HepG2 (cell line): Measurements from ENCODE around the gene ANXA6. TPM values are rescaled to one million over a fixed set of nuclear protein-coding genes. Genes with fewer than 3 reads are reported as not detected.

Experiments used
- EZH2 ChIP-seq: conservative IDR thresholded peaks from 2 replicates; pipeline ENCODE4 v1.6.1; 2012; ENCODE audit warnings: mild to moderate bottlenecking, low read depth, low read length, moderate library complexity
- HDAC1 ChIP-seq: sonication (generic); formaldehyde crosslinking; IDR thresholded peaks from 2 replicates; pipeline ENCODE4 v1.5.1; 2020; ENCODE audit warnings: mild to moderate bottlenecking, missing genetic modification reagents
- KLF9 ChIP-seq: IDR thresholded peaks from 2 replicates; pipeline ENCODE4 v1.6.1; 2016; ENCODE audit warnings: low read depth
- LCORL ChIP-seq, 2 experiments: fragments of 450-650 bp in 1 of 2; sonication (generic) in 1 of 2; formaldehyde crosslinking in 1 of 2; IDR thresholded peaks; 2 replicates each; pipeline versions ENCODE4 v1.5.0 to v1.6.1; 2017 to 2020; ENCODE audit warnings: antibody characterized with exemption in 1 of 2, missing genetic modification reagents in 1 of 2
- NR2C2 ChIP-seq: sonication (generic); formaldehyde crosslinking; IDR thresholded peaks from 2 replicates; pipeline ENCODE4 v1.4.0; 2020; ENCODE audit warnings: missing genetic modification reagents, mild to moderate bottlenecking, moderate library complexity, borderline replicate concordance
- SIN3A ChIP-seq: IDR thresholded peaks from 2 replicates; pipeline ENCODE4 v1.6.1; 2011; ENCODE audit warnings: low read depth, mild to moderate bottlenecking, control low read depth, low read length, borderline replicate concordance
- THAP11 ChIP-seq: IDR thresholded peaks from 2 replicates; pipeline ENCODE4 v1.6.1; 2016; ENCODE audit warnings: missing biosample characterization, missing genetic modification reagents
- ZKSCAN5 ChIP-seq: sonication (generic); formaldehyde crosslinking; IDR thresholded peaks from 2 replicates; pipeline ENCODE4 v1.5.1; 2020; ENCODE audit warnings: mild to moderate bottlenecking, missing genetic modification reagents
- ZNF124 ChIP-seq: sonication (generic); formaldehyde crosslinking; IDR thresholded peaks from 2 replicates; pipeline ENCODE4 v1.4.0; 2020; ENCODE audit warnings: missing genetic modification reagents
- ZNF296 ChIP-seq: sonication (generic); formaldehyde crosslinking; conservative IDR thresholded peaks from 2 replicates; pipeline ENCODE4 v1.5.0; 2020; ENCODE audit warnings: mild to moderate bottlenecking, missing genetic modification reagents
- ZNF605 ChIP-seq: sonication (generic); formaldehyde crosslinking; IDR thresholded peaks from 2 replicates; pipeline ENCODE4 v1.8.0; 2022; ENCODE audit warnings: mild to moderate bottlenecking, missing genetic modification reagents
- ZNF609 ChIP-seq: sonication (generic); formaldehyde crosslinking; IDR thresholded peaks from 2 replicates; pipeline ENCODE4 v1.4.0; 2020; ENCODE audit warnings: mild to moderate bottlenecking, missing genetic modification reagents, borderline replicate concordance
- ZNF790 ChIP-seq: sonication (generic); formaldehyde crosslinking; IDR thresholded peaks from 2 replicates; pipeline ENCODE4 v1.8.0; 2022; ENCODE audit warnings: missing genetic modification reagents, mild to moderate bottlenecking, borderline replicate concordance
- ZSCAN9 ChIP-seq: IDR thresholded peaks from 2 replicates; pipeline ENCODE4 v1.6.1; 2016; ENCODE audit warnings: borderline replicate concordance
- polyA plus RNA-seq, 8 experiments: library from polyadenylated mRNA; depleted of rRNA in 3 of 8; stranded (reverse) in 7 of 8; unstranded in 1 of 8; fragments of >200 nt; fragmentation: Illumina TruSeq in 4 of 8; extraction: Trizol in 4 of 8; gene quantifications; 2 replicates each; pipeline versions ENCODE4 v1.2.1 to v1.2.3, GENCODE V29; 2011 to 2016; ENCODE audit warnings: low read depth in 4 of 8, missing spikeins in 1 of 8, mixed read lengths in 1 of 8; ENCODE audit not compliant: insufficient read depth in 1 of 8
- total RNA-seq, 5 experiments: library from RNA; depleted of rRNA; stranded (reverse); fragments of >200 nt; fragmentation: Illumina TruSeq; extraction: Trizol; gene quantifications; 2 replicates each; pipeline ENCODE4 v1.2.3, GENCODE V29; 2016; ENCODE audit warnings: low read depth in 1 of 5
- TF ChIP-seq, protein P1 (sequence below), 2 experiments: sonication (generic) in 1 of 2; formaldehyde crosslinking in 1 of 2; IDR thresholded peaks; 2 replicates each; pipeline versions ENCODE4 v1.4.0 to v1.6.1; 2018 to 2020; ENCODE audit warnings: missing genetic modification reagents in 2 of 2, borderline replicate concordance in 1 of 2, low read depth in 1 of 2, mild to moderate bottlenecking in 1 of 2, missing biosample characterization in 1 of 2
- TF ChIP-seq, protein P2 (sequence below): sonication (generic); formaldehyde crosslinking; IDR thresholded peaks from 2 replicates; pipeline ENCODE4 v1.9.0; 2021; ENCODE audit warnings: missing genetic modification reagents, borderline replicate concordance

Gene ANXA6
- total and polyA plus RNA-seq, 2 of the 13 experiments (the other 11 are each of a cell fraction or from before 2014, with no cell fraction given): 103 to 125 TPM

DNA sequence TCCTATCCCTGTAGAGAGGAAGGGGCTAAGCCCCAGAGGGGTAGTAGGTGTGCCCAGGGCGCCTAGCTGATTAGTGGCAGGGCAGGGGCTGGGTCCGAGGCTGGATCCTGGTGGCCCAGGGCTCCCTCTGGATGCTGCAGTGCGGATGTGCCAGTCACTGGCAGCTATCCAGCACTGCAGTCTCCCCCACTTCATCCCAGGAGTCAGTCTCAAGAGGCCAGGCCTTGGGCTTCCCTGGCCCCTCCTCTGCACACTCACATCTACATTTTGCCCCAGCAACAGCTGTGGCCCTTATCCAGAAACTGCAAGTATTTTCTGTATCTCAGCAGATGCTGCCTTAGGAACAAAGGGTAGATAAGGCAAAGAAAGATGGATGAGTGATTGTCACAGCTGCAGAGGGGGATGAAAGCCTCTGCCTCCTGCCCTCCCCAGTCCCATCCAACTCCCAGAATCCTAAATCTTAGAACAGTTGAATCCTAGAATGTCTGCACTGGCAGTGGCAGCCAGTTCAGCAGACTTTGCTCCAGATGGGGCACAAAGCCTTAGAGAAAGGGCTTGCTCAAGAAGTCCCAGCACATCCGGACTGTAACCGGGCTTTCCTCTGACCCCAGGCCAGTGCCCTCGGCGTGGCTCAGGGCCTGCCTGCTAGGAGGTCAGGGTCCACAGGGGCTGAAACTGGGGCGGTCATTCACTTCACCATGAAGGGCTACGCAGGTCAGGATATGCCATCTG is 1.6 kb downstream of the ANXA6 start (continued):
- TF ChIP-seq LCORL (IDR thresholded peaks at IDR 0.05) (no peak), LCORL (CRISPR knock-in tag; IDR thresholded peaks at IDR 0.05) (peak; percentile 83), ZNF124 (peak; percentile 48; the same call in 1 of the 2 replicates), HDAC1 (CRISPR knock-in tag) (no peak; the same call in 1 of the 2 replicates), THAP11 (peak; percentile 49), EZH2 (no peak), KLF9 (CRISPR knock-in tag) (no peak), ZNF296 (CRISPR knock-in tag) (no peak), ZNF609 (CRISPR knock-in tag) (no peak; the same call in none of the 2 replicates), NR2C2 (CRISPR knock-in tag) (peak; percentile 77), ZNF790 (no peak), SIN3A (no peak), ZNF605 (CRISPR knock-in tag) (peak; percentile 75), ZSCAN9 (CRISPR knock-in tag) (no peak), ZKSCAN5 (no peak)
- TF ChIP-seq, protein P1, sequence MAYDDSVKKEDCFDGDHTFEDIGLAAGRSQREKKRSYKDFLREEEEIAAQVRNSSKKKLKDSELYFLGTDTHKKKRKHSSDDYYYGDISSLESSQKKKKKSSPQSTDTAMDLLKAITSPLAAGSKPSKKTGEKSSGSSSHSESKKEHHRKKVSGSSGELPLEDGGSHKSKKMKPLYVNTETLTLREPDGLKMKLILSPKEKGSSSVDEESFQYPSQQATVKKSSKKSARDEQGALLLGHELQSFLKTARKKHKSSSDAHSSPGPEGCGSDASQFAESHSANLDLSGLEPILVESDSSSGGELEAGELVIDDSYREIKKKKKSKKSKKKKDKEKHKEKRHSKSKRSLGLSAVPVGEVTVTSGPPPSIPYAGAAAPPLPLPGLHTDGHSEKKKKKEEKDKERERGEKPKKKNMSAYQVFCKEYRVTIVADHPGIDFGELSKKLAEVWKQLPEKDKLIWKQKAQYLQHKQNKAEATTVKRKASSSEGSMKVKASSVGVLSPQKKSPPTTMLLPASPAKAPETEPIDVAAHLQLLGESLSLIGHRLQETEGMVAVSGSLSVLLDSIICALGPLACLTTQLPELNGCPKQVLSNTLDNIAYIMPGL (CRISPR knock-in tag; IDR thresholded peaks at IDR 0.05; ENCODE audit: borderline replicate concordance in 1 of 2, low read depth in 1 of 2): 0 out of 4 replicates have a peak, but pooled peaks of 1 of the 2 experiments have one; percentile 28
- TF ChIP-seq, protein P2, sequence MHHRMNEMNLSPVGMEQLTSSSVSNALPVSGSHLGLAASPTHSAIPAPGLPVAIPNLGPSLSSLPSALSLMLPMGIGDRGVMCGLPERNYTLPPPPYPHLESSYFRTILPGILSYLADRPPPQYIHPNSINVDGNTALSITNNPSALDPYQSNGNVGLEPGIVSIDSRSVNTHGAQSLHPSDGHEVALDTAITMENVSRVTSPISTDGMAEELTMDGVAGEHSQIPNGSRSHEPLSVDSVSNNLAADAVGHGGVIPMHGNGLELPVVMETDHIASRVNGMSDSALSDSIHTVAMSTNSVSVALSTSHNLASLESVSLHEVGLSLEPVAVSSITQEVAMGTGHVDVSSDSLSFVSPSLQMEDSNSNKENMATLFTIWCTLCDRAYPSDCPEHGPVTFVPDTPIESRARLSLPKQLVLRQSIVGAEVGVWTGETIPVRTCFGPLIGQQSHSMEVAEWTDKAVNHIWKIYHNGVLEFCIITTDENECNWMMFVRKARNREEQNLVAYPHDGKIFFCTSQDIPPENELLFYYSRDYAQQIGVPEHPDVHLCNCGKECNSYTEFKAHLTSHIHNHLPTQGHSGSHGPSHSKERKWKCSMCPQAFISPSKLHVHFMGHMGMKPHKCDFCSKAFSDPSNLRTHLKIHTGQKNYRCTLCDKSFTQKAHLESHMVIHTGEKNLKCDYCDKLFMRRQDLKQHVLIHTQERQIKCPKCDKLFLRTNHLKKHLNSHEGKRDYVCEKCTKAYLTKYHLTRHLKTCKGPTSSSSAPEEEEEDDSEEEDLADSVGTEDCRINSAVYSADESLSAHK (CRISPR knock-in tag): no peak
